HG03442 (cell line): Measurements from ENCODE around the gene BABAM1.
"Not testable (repeated sequence)": the region's sequence is repeated elsewhere in the genome, so short reads cannot be mapped to it uniquely, and the experiment has no call there.

Source experiments
- ATAC-seq: cut with Tn5 transposase; IDR thresholded peaks from one replicate; pipeline ENCODE4 v1.9.1; 2021; ENCODE audit warnings: mild to moderate bottlenecking, moderate library complexity; ENCODE audit not compliant: unreplicated experiment

Gene BABAM1

GRCh38 chr19:17268754-17269153 lies 1.5 kb downstream of the BABAM1 start:
- ATAC-seq = no peak

- not testable (repeated sequence) for ATAC-seq
These were observed 7.6 kb downstream of the BABAM1 start for GRCh38 chr19:17274892-17275291.

DNA sequence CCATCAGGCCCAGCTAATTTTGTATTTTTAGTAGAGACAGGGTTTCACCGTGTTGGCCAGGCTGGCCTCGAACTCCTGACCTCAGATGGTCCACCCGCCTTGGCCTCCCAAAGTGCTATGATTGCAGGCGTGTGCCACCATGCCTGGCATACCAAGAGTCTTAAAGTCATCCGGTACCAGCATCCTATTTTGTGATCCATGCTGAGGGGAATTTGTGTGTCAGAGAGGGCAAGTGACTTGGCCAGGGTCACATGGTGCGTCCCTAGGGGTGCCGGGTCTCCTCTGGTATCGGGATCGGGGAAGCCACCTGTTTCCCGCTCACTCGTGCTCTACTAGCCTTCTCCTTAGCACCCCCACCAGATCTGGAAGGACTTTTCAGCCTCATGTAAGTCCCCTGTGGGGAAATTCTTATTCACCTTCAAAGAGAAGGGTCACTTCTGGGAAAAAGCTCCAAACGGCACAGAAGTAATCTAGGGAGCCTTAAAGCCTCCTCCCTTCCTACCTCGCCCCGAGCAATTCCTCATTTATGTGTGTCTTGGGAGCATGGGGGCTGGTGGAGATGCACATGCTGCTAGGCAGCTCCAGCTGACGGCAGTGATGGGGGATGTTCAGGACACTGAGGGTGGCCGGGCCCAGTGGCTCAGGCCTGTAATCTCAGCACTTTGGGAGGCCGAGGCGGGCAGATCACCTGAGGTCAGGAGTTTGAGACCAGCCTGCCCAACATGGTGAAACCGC lies 8.4 kb downstream of the BABAM1 start:
- no peak for ATAC-seq

GRCh38 chr19:17279436-17279835 lies 12.2 kb downstream of the BABAM1 start:
- ATAC-seq = no peak

DNA sequence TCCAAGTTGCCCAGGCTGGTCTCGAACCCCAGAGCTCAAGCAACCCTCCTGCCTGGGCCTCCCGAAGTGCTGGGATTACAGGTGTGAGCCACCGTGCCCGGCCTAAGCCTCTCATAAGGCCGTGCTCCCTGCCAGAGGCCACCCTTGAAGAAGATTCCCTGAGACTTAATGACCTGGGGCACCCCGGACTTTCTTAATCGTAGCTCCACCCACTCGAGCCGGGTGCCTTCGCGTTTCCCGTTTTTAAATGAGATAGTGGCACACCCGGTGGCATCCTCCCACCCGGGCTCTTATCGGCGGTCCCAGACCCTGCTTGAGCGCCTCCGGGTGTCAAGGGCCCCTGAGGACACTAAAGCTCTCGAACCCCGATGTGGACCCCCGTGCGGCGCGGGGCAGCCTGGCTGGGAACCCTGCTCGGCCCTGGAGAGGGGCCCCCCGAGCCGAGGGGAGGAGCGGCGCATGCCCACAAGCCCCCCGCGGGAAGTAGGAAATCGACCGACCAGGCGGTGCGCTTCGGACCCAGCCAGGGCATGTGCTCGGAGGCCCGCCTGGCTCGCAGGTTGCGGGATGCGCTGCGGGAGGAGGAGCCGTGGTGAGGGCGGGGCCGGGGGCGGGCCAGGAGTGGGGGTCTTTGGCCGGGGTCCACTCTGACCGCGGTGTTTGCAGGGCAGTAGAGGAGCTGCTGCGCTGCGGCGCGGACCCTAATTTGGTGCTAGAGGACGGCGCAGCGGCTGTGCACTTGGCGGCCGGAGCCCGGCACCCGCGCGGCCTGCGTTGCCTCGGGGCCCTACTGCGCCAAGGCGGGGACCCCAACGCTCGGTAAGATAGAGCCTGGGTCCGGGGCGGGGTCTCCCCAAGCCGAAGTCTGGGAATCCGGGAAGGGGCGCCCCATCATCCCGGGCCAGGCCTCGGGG lies 14.4 kb downstream of the BABAM1 start, which contains the start of gene ANKLE1:
TSS of gene ANKLE1 (plus strand) at position 511 of the 914 bp plus-strand sequence. CDS start at position 531, 20 bp downstream.
- no peak for ATAC-seq

DNA sequence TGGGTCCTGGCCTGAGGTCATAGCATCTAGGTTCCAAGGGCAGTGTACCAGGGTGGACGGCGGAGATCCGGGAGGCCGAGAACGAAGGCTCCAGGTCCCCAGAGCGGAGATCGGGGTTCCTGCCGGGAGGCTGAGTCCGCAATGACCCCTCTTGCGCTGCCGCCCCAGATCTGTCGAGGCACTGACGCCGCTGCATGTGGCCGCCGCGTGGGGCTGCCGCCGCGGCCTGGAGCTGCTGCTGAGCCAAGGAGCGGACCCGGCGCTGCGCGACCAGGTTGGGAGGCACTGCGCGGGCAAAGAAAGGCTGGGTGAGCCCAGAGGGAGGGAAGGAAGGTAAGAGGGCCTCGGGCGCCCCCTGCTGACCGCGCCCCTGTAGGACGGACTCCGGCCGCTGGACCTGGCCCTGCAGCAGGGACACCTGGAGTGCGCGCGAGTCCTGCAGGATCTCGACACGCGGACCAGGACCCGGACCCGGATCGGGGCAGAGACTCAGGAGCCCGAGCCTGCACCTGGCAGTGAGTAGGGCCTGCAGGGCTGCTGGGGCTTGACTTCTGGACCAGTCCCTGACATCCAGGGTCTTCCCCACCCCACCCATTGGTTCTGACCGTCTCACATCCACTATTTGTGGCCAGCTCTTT lies 15.4 kb downstream of the BABAM1 start:
- no peak for ATAC-seq

DNA sequence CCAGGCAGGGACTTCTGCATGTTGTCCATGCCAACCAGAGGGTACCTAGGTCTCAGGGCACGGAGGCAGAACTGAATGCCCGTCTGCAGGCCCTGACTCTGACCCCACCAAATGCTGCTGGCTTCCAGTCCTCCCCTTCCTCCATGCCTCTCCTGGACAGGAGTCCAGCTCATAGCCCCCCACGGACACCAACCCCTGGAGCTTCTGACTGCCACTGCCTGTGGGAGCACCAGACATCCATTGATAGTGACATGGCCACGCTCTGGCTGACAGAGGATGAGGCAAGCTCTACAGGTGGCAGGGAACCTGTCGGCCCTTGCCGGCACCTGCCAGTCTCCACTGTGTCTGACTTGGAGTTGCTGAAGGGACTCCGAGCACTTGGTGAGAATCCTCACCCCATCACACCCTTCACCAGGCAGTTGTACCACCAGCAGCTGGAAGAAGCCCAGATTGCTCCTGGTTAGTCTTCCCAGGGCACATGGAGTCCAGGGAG lies 16.3 kb downstream of the BABAM1 start:
- no peak for ATAC-seq

DNA sequence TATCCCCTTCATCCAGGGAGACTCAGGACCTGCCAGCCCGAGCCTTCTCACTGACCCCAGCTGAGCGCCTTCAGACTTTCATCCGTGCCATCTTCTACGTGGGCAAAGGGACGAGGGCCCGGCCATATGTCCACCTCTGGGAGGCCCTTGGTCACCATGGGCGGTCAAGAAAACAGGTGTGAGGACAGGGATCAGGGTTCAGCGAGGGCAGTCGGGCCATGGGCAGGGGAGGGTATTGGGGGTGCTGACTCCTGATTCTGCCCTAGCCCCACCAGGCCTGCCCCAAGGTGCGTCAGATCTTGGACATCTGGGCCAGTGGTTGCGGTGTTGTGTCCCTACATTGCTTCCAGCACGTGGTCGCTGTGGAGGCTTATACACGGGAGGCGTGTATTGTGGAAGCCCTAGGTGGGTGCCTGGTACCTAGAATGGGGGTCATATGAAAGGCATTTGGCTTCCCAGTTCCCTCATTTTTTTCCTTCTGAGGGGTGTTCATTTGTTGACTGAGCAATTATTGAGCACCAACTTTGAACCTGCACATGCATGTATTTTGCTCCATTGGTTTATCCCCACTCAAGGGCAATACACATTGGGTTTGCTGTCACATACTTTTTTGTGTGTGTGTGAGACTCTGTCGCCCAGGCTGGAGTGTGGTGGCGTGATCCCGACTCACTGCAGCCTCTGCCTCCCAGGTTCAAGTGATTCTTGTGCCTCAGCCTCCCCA lies 18.3 kb downstream of the BABAM1 start:
- ATAC-seq = no peak

DNA sequence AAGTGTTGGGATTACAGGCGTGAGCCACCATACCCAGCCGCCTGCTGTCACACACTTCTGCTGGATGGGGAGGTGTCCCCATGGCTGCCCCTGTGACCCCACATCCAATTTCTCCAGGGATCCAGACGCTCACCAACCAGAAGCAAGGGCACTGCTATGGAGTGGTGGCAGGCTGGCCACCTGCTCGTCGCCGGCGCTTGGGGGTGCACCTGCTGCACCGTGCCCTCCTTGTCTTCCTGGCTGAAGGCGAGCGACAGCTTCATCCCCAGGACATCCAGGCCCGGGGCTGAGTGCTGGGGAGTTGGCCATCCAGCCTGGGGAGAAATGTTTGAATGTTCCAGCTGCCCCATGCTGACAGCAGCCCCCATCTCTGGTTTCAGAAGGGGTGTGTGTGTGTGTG lies 19.0 kb downstream of the BABAM1 start:
- no peak for ATAC-seq

GRCh38 chr19:17286752-17287151 lies 19.5 kb downstream of the BABAM1 start:
- ATAC-seq = no peak

DNA sequence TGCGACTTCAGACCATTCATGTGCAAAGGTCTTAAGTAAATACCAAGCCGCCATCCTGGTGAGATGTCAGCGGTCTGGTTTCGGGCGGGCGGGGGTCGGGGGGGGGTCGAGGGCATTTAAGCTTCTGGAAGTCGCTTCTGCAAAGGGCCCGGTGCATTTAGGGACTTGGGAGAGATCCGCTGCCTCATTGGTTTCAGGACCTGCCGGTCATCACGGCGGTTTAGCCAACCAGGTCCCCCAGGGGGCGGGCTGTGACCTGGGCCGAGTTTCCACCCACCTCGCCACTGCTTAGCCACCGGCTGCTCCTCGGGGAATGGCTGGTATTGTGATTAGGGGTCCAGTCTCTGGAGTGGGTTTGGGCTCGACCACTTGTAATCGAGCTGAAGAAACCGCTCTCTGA lies 22.2 kb downstream of the BABAM1 start:
- no peak for ATAC-seq

DNA sequence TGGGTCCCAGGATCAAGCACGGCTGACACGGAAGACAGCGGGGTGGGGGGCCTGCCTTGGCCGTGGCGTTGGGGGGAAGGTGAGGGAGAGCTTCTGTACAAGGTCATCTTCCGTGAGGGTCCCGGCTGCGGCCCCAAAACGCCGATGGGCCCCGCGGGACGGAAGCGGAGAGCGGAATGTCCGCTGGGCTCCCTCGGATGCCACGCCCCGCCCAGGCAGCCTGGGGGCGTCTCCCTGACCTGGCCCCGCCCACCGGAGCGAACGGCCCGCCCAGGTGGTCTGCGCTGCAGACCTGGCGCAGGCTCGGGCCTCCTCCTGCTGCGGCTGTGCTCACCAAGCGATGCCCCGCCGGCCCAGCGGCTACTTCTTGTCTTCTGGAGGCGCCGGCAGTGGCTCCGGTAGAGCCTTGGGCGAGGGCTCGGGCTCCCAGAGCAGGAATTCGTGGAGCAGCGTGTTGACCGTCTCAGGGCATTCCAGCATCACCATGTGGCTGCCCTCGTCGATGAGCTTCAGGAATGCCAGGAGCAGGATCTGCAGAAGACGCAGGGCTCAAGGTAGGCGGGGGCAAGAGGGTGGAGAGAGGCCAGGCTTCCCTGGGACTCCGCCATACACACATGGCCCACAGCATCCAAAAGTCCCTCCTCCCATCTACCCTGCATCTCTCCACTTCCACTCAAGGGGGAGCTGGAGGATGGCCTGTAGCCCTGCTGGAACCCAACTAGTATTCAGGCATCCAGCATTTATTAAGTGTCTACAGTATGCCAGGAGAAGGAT lies 25.2 kb downstream of the BABAM1 start:
- ATAC-seq = no peak

DNA sequence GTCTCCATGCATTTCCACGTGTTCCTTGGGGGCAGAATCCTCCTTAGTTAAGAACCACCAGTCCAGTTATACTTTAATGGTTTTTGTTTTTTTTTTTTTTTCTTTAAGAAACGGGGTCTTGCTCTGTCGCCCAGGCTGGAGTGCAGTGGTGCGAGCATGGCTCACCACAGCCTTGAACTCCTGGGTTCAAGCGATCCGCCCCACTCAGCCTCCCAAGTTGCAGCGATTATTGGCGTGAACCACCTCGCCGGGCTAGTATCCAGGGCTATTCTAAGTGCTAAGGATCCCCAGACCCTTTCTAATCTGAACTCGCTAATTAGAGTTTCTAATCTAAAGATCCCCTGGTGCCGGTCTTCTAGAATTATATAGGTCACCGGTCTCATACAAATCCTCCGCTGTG lies 26.4 kb downstream of the BABAM1 start:
- ATAC-seq = no peak

- no peak for ATAC-seq
These were observed 27.0 kb downstream of the BABAM1 start for GRCh38 chr19:17294051-17294891.

DNA sequence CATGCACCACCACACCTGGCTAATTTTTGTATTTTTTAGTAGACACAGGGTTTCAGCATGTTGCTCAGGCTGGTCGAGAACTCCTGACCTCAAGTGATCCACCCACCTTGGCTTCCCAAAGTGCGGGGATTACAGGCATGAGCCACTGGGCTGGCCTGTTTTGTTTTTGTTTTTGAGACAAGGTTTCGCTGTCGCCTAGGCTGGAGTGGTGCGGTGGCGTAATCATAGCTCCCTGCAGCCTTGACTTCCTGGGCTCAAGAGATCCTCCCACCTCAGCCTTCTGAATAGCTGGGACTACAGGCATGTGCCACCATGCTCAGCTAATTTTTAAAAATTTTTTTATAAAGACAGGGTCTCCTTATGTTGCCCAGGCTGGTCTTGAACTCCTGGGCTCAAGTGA lies 28.3 kb downstream of the BABAM1 start:
- ATAC-seq = not testable (repeated sequence)

DNA sequence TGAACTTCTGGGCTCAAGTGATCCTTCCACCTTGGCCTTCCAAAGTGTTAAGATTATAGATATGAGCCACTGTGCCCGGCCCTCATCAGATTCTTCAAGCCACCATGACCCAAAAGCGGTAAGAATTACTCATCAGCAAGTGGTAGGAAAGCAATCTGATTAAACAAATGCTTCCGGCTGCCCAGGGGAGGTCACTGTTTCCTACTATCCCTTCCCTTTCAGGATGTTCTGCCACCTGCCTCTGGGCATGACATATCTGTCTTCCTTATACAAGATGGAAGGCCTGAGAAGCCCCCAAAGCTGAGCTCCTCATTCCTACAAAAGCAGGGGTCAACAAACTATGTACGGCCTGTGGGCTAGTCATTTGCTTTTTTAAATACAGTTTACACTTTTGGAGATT lies 29.0 kb downstream of the BABAM1 start:
- no peak for ATAC-seq

DNA sequence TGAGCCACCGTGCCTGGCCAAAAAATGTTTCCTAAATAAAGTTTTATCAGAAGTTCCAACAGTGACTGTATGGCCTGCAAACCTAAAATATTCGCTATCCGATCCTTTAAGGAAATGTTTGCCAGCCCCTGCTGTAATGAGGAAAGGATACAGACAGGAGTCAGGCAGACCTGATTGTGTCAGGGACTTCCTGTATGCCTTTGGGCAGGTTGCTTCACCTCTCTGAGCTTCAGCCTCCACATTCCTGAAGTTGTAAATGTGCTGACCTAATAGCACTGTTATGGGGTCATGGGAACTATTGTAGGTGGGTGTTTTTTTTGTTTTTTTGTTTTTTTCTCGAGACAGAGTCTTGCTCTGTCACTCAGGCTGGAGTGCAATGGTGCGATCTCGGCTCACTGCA lies 29.7 kb downstream of the BABAM1 start:
- ATAC-seq = no peak

DNA sequence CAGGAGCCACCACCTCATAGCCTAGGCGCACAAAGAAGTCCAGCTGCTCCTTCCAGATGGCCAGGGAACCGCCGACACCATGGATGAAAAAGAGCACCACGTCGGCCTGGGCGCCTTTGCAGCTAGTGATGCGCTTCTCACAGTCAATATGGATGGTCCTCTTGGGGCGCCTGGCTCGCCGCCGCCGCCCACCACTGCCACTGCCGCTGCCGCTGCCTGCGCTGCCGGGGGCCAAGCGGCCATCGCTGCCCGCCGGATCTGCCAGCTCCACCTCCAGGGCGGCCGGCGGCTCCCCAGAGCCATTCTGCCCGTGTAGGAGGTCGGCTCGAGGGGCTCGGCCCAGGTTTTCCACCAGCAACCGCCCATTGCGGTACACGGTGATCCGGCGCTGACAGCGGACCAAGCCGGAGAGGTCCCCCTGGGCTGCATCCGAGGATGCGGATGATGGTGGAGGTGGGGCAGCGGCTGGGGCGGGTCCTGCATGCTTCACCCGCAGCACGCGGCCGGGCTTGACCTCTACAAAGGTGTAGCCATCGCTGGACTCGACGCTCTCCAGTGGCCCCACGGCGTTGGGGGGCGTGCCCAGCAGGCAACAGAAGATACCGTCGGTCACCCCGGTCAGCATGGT lies 33.9 kb downstream of the BABAM1 start:
- no peak for ATAC-seq
